ENCODE data around the gene ZMYND10.
A peak's percentile ranks its signal among the peaks of the same experiment; 100 is the strongest.

The ZMYND10 gene

GRCh38 chr3:50373146-50374051 is 27.9 kb upstream of the ZMYND10 start:
- in situ Hi-C loops (cut with HindIII; ENCODE audit: low pct_ligation_motif_present, low pct_unique_long_range_greater_than_20kb, low sequenced_read_pairs) = no loop called here
- no peak for DNase-seq

GRCh38 chr3:50372349-50372748 is 26.8 kb upstream of the ZMYND10 start:
- in situ Hi-C loops (cut with HindIII; ENCODE audit: low pct_ligation_motif_present, low pct_unique_long_range_greater_than_20kb, low sequenced_read_pairs) = no loop called here
- DNase-seq = no peak

GRCh38 chr3:50371133-50371685 is 25.7 kb upstream of the ZMYND10 start:
- in situ Hi-C loops (cut with HindIII; ENCODE audit: low pct_ligation_motif_present, low pct_unique_long_range_greater_than_20kb, low sequenced_read_pairs) = no loop called here
- no peak for DNase-seq

GRCh38 chr3:50370594-50370993 is 25.1 kb upstream of the ZMYND10 start:
- in situ Hi-C loops (cut with HindIII; ENCODE audit: low pct_ligation_motif_present, low pct_unique_long_range_greater_than_20kb, low sequenced_read_pairs) = no loop called here
- no peak for DNase-seq

GRCh38 chr3:50369012-50369670 is 23.6 kb upstream of the ZMYND10 start:
- in situ Hi-C loops (cut with HindIII; ENCODE audit: low pct_ligation_motif_present, low pct_unique_long_range_greater_than_20kb, low sequenced_read_pairs) = no loop called here

GRCh38 chr3:50365842-50366220 is 20.3 kb upstream of the ZMYND10 start:
- in situ Hi-C loops (cut with HindIII; ENCODE audit: low pct_ligation_motif_present, low pct_unique_long_range_greater_than_20kb, low sequenced_read_pairs) = no loop called here
- DNase-seq = no peak

More at GRCh38 chr3:50369012-50369670, 23.6 kb upstream of the ZMYND10 start:
- DNase-seq = no peak

GRCh38 chr3:50365080-50365841 is 19.7 kb upstream of the ZMYND10 start:
- in situ Hi-C loops (cut with HindIII; ENCODE audit: low pct_ligation_motif_present, low pct_unique_long_range_greater_than_20kb, low sequenced_read_pairs) = no loop called here
- DNase-seq = peak; percentile 75

GRCh38 chr3:50364573-50365079 is 19.1 kb upstream of the ZMYND10 start:
- in situ Hi-C loops (cut with HindIII; ENCODE audit: low pct_ligation_motif_present, low pct_unique_long_range_greater_than_20kb, low sequenced_read_pairs) = no loop called here
- DNase-seq = no peak

GRCh38 chr3:50359760-50360110 is 14.2 kb upstream of the ZMYND10 start:
- DNase-seq = no peak
- in situ Hi-C loops (cut with HindIII; ENCODE audit: low pct_ligation_motif_present, low pct_unique_long_range_greater_than_20kb, low sequenced_read_pairs) = no loop called here

GRCh38 chr3:50358911-50359759 is 13.6 kb upstream of the ZMYND10 start, which contains the start of gene TMEM115:
TSS of gene TMEM115 (minus strand) at chr3:50359521. CDS start at chr3:50359063, 458 bp downstream.
- peak; percentile 96 for DNase-seq
- in situ Hi-C loops (cut with HindIII; ENCODE audit: low pct_ligation_motif_present, low pct_unique_long_range_greater_than_20kb, low sequenced_read_pairs) = no loop called here

- in situ Hi-C loops (cut with HindIII; ENCODE audit: low pct_ligation_motif_present, low pct_unique_long_range_greater_than_20kb, low sequenced_read_pairs) = no loop called here
- no peak for DNase-seq
Measured at GRCh38 chr3:50358355-50358910, 12.9 kb upstream of the ZMYND10 start.

- in situ Hi-C loops (cut with HindIII; ENCODE audit: low pct_ligation_motif_present, low pct_unique_long_range_greater_than_20kb, low sequenced_read_pairs) = no loop called here
- no peak for DNase-seq
Measured at GRCh38 chr3:50357481-50357880, 11.9 kb upstream of the ZMYND10 start.

- in situ Hi-C loops (cut with HindIII; ENCODE audit: low pct_ligation_motif_present, low pct_unique_long_range_greater_than_20kb, low sequenced_read_pairs) = no loop called here
Measured at GRCh38 chr3:50356553-50356952, 11.0 kb upstream of the ZMYND10 start.

GRCh38 chr3:50355829-50356552 is 10.5 kb upstream of the ZMYND10 start:
- DNase-seq = no peak
- in situ Hi-C loops (cut with HindIII; ENCODE audit: low pct_ligation_motif_present, low pct_unique_long_range_greater_than_20kb, low sequenced_read_pairs) = no loop called here

More at GRCh38 chr3:50356553-50356952, 11.0 kb upstream of the ZMYND10 start:
- DNase-seq = no peak

GRCh38 chr3:50354850-50355249 is 9.3 kb upstream of the ZMYND10 start:
- in situ Hi-C loops (cut with HindIII; ENCODE audit: low pct_ligation_motif_present, low pct_unique_long_range_greater_than_20kb, low sequenced_read_pairs) = no loop called here
- no peak for DNase-seq

GRCh38 chr3:50354186-50354764 is 8.7 kb upstream of the ZMYND10 start:
- in situ Hi-C loops (cut with HindIII; ENCODE audit: low pct_ligation_motif_present, low pct_unique_long_range_greater_than_20kb, low sequenced_read_pairs) = no loop called here
- DNase-seq = no peak
